HepG2 (cell line): ENCODE data around the gene KDM2B. TPM values are rescaled to one million over a fixed set of nuclear protein-coding genes. Genes with fewer than 3 reads are reported as not detected.

ENCODE experiments used
- ATAC-seq: fragments of 200-7000 bp; cut with Tn5 transposase; 3 replicates; pipeline ENCODE4 v1.9.1; 2020; ENCODE audit warnings: mild to moderate bottlenecking, moderate library complexity
- BruUV-seq: library from RNA; stranded (reverse); fragments of 400-500 nt; replicated peaks from 2 replicates; lab custom pipeline; 2021; lab: Mats Ljungman, UMichigan
- CTCF ChIA-PET: fragments of 300-600 bp; formaldehyde crosslinking; extraction: SDS; loops from one replicate; lab custom pipeline; 2021; ENCODE audit warnings: low total read pairs, inconsistent platforms, low intra/inter-chr PET ratio; lab: Yijun Ruan, JAX
- POLR2A ChIA-PET: fragments of 350-600 bp; sonication (Branson Sonifier 250); formaldehyde crosslinking; loops from one replicate; lab custom pipeline; 2020; ENCODE audit warnings: antibody characterized with exemption, inconsistent platforms; lab: Yijun Ruan, JAX
- DNase-seq: peaks from one replicate; pipeline ENCODE4 v3.0.0-alpha.2; 2015; ENCODE audit warnings: low spot score
- FAIRE-seq: peaks from 3 replicates; lab custom pipeline; 2011; peaks lifted over from hg19 to GRCh38; lab: Jason Lieb, UNC
- H2AFZ ChIP-seq: one replicate; pipeline ENCODE4 v1.6.1; 2011; ENCODE audit warnings: low read length, inconsistent platforms
- H3K27ac ChIP-seq: fragments of 300-600 bp; 3 replicates; pipeline ENCODE4 v1.8.0; 2011; ENCODE audit warnings: mixed run types, mild to moderate bottlenecking, mixed read lengths, low read length, inconsistent platforms; ENCODE audit not compliant: insufficient read depth; ENCODE audit errors: extremely low read length
- H3K27me3 ChIP-seq, 2 experiments: fragments of 200-600 bp in 1 of 2; 2 replicates in 1 of 2; 3 replicates in 1 of 2; pipeline versions ENCODE4 v1.6.0 to v1.8.0; 2011; ENCODE audit warnings: low read length in 2 of 2, mild to moderate bottlenecking in 2 of 2, moderate library complexity in 2 of 2, inconsistent platforms in 1 of 2; ENCODE audit not compliant: insufficient read depth in 2 of 2, control insufficient read depth in 1 of 2
- H3K36me3 ChIP-seq, 2 experiments: fragments of 200-600 bp in 1 of 2; replicated peaks in 1 of 2; 2 replicates in 1 of 2; 3 replicates in 1 of 2; pipeline versions ENCODE4 v1.5.1 to v1.8.0; 2011; ENCODE audit warnings: low read length in 2 of 2, inconsistent platforms in 1 of 2; ENCODE audit not compliant: insufficient read depth in 2 of 2, control insufficient read depth in 1 of 2
- H3K4me1 ChIP-seq: 2 replicates; pipeline ENCODE4 v1.5.1; 2012; ENCODE audit warnings: low read length, inconsistent platforms; ENCODE audit not compliant: insufficient read depth
- H3K4me2 ChIP-seq: 2 replicates; pipeline ENCODE4 v1.6.0; 2011; ENCODE audit warnings: low read depth, low read length, inconsistent platforms
- H3K4me3 ChIP-seq, 3 experiments: fragments of 200-600 bp in 1 of 3; sonication (generic), shearing (Covaris generic) in 1 of 3; replicated peaks in 1 of 3; 2 replicates each; pipeline ENCODE4 v1.5.1; 2011 to 2016; ENCODE audit warnings: low read length in 3 of 3, inconsistent platforms in 2 of 3, low read depth in 2 of 3, mild to moderate bottlenecking in 2 of 3, control low read depth in 1 of 3, mixed read lengths in 1 of 3; ENCODE audit not compliant: insufficient read depth in 1 of 3
- H3K79me2 ChIP-seq: one replicate; pipeline ENCODE4 v1.6.1; 2011; ENCODE audit warnings: low read length, inconsistent platforms; ENCODE audit not compliant: insufficient read depth
- H3K9ac ChIP-seq: 2 replicates; pipeline ENCODE4 v1.6.0; 2011; ENCODE audit warnings: mild to moderate bottlenecking, low read depth, low read length, inconsistent platforms; ENCODE audit not compliant: insufficient read depth
- H3K9me3 ChIP-seq: 2 replicates; pipeline ENCODE4 v1.5.1; 2012; ENCODE audit warnings: mild to moderate bottlenecking, low read length
- H4K20me1 ChIP-seq: 2 replicates; pipeline ENCODE4 v1.6.0; 2011; ENCODE audit warnings: inconsistent platforms, mild to moderate bottlenecking, low read length, moderate library complexity; ENCODE audit not compliant: insufficient read depth
- ELF3 ChIP-seq: IDR thresholded peaks from 2 replicates; pipeline ENCODE4 v1.6.1; 2016; ENCODE audit warnings: missing genetic modification reagents, missing compliant biosample characterization
- ELK4 ChIP-seq: sonication (generic); formaldehyde crosslinking; IDR thresholded peaks from 2 replicates; pipeline ENCODE4 v1.9.0; 2021; ENCODE audit warnings: missing genetic modification reagents, borderline replicate concordance
- HMG20A ChIP-seq: IDR thresholded peaks from 2 replicates; pipeline ENCODE4 v1.6.1; 2016; ENCODE audit warnings: borderline replicate concordance
- KAT2B ChIP-seq: fragments of 150-350 bp; IDR thresholded peaks from 2 replicates; pipeline ENCODE4 v1.6.1; 2014; ENCODE audit warnings: low read depth, low read length, borderline replicate concordance
- KDM1A ChIP-seq: IDR thresholded peaks from 2 replicates; pipeline ENCODE4 v1.6.1; 2016; ENCODE audit warnings: missing compliant biosample characterization
- MTA1 ChIP-seq: sonication (generic); formaldehyde crosslinking; IDR thresholded peaks from 2 replicates; pipeline ENCODE4 v1.4.0; 2020; ENCODE audit warnings: missing genetic modification reagents, mild to moderate bottlenecking, borderline replicate concordance
- TBP ChIP-seq: sonication (generic); formaldehyde crosslinking; IDR thresholded peaks from 2 replicates; pipeline ENCODE4 v1.5.0; 2020; ENCODE audit warnings: missing genetic modification reagents
- TCF7 ChIP-seq: sonication (generic); IDR thresholded peaks from 2 replicates; pipeline ENCODE4 v1.6.1; 2016; ENCODE audit warnings: antibody characterized with exemption, low read depth
- TEAD3 ChIP-seq: optimal IDR thresholded peaks from 2 replicates; pipeline ENCODE3; 2016; ENCODE audit warnings: borderline replicate concordance
- TGIF2 ChIP-seq: IDR thresholded peaks from 2 replicates; pipeline ENCODE4 v1.6.1; 2016; ENCODE audit warnings: control low read depth, missing compliant biosample characterization
- ZBTB44 ChIP-seq: sonication (generic); formaldehyde crosslinking; IDR thresholded peaks from 2 replicates; pipeline ENCODE4 v1.4.0; 2020; ENCODE audit warnings: missing genetic modification reagents
- ZMYM4 ChIP-seq: sonication (generic); formaldehyde crosslinking; IDR thresholded peaks from 2 replicates; pipeline ENCODE4 v1.8.1; 2023; ENCODE audit warnings: mild to moderate bottlenecking, missing genetic modification reagents
- ZNF274 ChIP-seq: sonication (generic); formaldehyde crosslinking; IDR thresholded peaks from 2 replicates; pipeline ENCODE4 v1.5.1; 2020; ENCODE audit warnings: mild to moderate bottlenecking, missing genetic modification reagents
- ZNF30 ChIP-seq: sonication (generic); formaldehyde crosslinking; IDR thresholded peaks from 2 replicates; pipeline ENCODE4 v1.5.0; 2020; ENCODE audit warnings: mild to moderate bottlenecking, missing genetic modification reagents
- ZNF549 ChIP-seq: sonication (generic); formaldehyde crosslinking; IDR thresholded peaks from 2 replicates; pipeline ENCODE4 v1.5.0; 2020; ENCODE audit warnings: missing genetic modification reagents
- ZNF674 ChIP-seq: sonication (generic); formaldehyde crosslinking; IDR thresholded peaks from 2 replicates; pipeline ENCODE4 v1.5.0; 2020; ENCODE audit warnings: low read depth, mild to moderate bottlenecking, missing genetic modification reagents
- ZNF878 ChIP-seq: sonication (generic); formaldehyde crosslinking; IDR thresholded peaks from 2 replicates; pipeline ENCODE4 v1.8.1; 2023; ENCODE audit warnings: mild to moderate bottlenecking, missing genetic modification reagents, moderate library complexity
- WGBS: methylation state at CpG from one replicate; pipeline ENCODE4 v1.1.6; 2017; ENCODE audit warnings: low lambda C conversion rate; 5-methylcytosine and 5-hydroxymethylcytosine counted together
- in situ Hi-C: cut with HindIII; loops from 2 replicates; pipeline ENCODE4 v1.10.0; 2017; ENCODE audit warnings: low pct_unique_long_range_greater_than_20kb; ENCODE audit not compliant: extremely low pct_ligation_motif_present
- intact Hi-C: fragments of 100-400 bp; cut with micrococcal nuclease; formaldehyde crosslinking; loops from one replicate; pipeline ENCODE4 v1.10.0; 2022; ENCODE audit not compliant: unreplicated experiment
- polyA plus RNA-seq, 8 experiments: library from polyadenylated mRNA; depleted of rRNA in 3 of 8; stranded (reverse) in 7 of 8; unstranded in 1 of 8; fragments of >200 nt; fragmentation: Illumina TruSeq in 4 of 8; extraction: Trizol in 4 of 8; gene quantifications; 2 replicates each; pipeline versions ENCODE4 v1.2.1 to v1.2.3, GENCODE V29; 2011 to 2016; ENCODE audit warnings: low read depth in 4 of 8, missing spikeins in 1 of 8, mixed read lengths in 1 of 8; ENCODE audit not compliant: insufficient read depth in 1 of 8
- total RNA-seq, 5 experiments: library from RNA; depleted of rRNA; stranded (reverse); fragments of >200 nt; fragmentation: Illumina TruSeq; extraction: Trizol; gene quantifications; 2 replicates each; pipeline ENCODE4 v1.2.3, GENCODE V29; 2016; ENCODE audit warnings: low read depth in 1 of 5
- TF ChIP-seq, protein P1 (sequence below): sonication (generic); formaldehyde crosslinking; IDR thresholded peaks from 2 replicates; pipeline ENCODE4 v1.4.0; 2020; ENCODE audit warnings: missing genetic modification reagents
- TF ChIP-seq, protein P2 (sequence below): sonication (generic); formaldehyde crosslinking; IDR thresholded peaks from 2 replicates; pipeline ENCODE4 v1.8.1; 2022; ENCODE audit warnings: mild to moderate bottlenecking, missing genetic modification reagents

KDM2B gene
- total and polyA plus RNA-seq, 2 of the 13 experiments (the other 11 are each of a cell fraction or from before 2014, with no cell fraction given): 17.5 to 26.1 TPM

DNA sequence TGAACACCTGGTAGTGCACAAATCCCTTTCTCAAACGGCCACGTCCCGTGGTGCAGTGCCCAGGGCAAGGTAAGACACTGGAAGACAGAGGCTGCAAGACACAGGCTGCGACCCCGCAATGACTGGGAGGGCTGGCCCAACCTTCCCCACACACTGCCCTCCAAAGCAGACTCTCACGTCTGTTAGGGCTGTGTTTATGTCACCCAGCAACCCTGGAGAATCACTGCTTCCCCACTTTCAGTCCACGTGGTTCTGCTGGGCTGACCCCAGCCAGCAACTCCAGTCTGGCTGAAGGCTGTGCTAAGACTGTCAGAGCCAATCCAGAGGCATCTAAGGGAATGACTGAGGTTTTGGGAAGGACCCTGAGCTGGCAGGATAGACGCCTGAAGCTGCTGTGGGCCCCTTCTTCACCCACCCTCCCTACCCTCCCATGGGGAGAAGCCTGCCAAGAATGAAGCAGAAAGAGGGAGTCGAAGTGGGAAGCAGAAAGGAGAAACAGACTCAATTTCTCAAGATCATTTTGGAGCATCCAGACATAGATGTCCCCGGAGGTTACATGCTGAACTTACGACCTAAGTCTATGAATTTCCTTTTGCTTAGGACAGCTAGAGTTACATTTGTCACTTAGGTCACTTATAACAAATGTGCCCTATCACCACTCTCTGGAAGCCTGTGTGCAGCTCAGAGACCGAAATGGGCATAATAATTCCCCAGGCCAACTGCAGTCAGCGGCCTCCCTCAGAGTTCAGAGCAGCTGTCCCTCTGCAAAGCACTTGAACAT, 11.7 kb downstream of the KDM2B start (continued):
- TF ChIP-seq TBP (CRISPR knock-in tag) (no peak), TGIF2 (CRISPR knock-in tag) (no peak), ELK4 (no peak), ZNF30 (CRISPR knock-in tag) (no peak), ZNF549 (CRISPR knock-in tag) (no peak), TCF7 (no peak), KDM1A (CRISPR knock-in tag) (no peak), ZNF674 (no peak)
- TF ChIP-seq, protein P1, sequence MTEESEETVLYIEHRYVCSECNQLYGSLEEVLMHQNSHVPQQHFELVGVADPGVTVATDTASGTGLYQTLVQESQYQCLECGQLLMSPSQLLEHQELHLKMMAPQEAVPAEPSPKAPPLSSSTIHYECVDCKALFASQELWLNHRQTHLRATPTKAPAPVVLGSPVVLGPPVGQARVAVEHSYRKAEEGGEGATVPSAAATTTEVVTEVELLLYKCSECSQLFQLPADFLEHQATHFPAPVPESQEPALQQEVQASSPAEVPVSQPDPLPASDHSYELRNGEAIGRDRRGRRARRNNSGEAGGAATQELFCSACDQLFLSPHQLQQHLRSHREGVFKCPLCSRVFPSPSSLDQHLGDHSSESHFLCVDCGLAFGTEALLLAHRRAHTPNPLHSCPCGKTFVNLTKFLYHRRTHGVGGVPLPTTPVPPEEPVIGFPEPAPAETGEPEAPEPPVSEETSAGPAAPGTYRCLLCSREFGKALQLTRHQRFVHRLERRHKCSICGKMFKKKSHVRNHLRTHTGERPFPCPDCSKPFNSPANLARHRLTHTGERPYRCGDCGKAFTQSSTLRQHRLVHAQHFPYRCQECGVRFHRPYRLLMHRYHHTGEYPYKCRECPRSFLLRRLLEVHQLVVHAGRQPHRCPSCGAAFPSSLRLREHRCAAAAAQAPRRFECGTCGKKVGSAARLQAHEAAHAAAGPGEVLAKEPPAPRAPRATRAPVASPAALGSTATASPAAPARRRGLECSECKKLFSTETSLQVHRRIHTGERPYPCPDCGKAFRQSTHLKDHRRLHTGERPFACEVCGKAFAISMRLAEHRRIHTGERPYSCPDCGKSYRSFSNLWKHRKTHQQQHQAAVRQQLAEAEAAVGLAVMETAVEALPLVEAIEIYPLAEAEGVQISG (CRISPR knock-in tag): no peak

DNA sequence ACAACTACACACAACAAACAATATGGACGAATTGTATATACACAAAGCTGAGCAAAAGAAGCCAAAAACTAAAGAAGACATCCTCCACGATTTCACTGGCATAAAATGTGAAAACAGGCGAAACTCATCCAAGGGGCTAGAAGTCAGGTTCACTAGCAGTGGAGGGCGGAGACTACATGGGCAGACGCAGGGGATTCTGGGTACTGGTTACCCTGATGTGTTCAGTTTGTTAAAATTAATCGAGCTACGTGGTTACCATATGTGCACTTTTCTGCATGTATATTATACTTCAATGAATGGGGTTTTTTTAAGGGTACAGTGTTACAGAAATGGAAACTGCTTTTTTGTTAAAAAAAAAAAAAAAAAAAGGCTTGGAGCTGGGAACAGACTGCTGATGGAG, 12.3 kb downstream of the KDM2B start:
- H3K9ac ChIP-seq: no peak overlapping the region
- ATAC-seq: no peak
- no peaks in the 10 kb centered on the region for H4K20me1 ChIP-seq
- 89% methylated on average over 7 of the region's 7 CpGs for WGBS
- no peak for DNase-seq
- H3K4me1 ChIP-seq: no peaks in the 10 kb centered on the region
- peaks cover 0 to 2% of the 10 kb centered on the region in 2 experiments; a peak in 1 of 5 replicates for H3K36me3 ChIP-seq
- H3K4me2 ChIP-seq: no peak overlapping the region
- H3K27ac ChIP-seq: no peak overlapping the region
- in situ Hi-C loops (no loop called here), intact Hi-C loops (no loop called here)
- H3K4me3 ChIP-seq: no peak overlapping the region
- BruUV-seq: no TSS peak
- ChIA-PET POLR2A (no interaction called here), CTCF (no interaction called here)
- FAIRE-seq: no peak
- no peak overlapping the region for H2AFZ ChIP-seq
- H3K27me3 ChIP-seq: no peaks in the 10 kb centered on the region
- H3K9me3 ChIP-seq: no peaks in the 10 kb centered on the region
- H3K79me2 ChIP-seq: no peaks in the 10 kb centered on the region
- TF ChIP-seq HMG20A (CRISPR knock-in tag) (no peak), MTA1 (no peak), KAT2B (no peak), ZMYM4 (CRISPR knock-in tag) (no peak), ZNF274 (CRISPR knock-in tag) (no peak), TEAD3 (no peak), ELF3 (CRISPR knock-in tag) (no peak), ZBTB44 (CRISPR knock-in tag) (no peak), ZNF878 (CRISPR knock-in tag) (no peak)
- TF ChIP-seq, protein P2, sequence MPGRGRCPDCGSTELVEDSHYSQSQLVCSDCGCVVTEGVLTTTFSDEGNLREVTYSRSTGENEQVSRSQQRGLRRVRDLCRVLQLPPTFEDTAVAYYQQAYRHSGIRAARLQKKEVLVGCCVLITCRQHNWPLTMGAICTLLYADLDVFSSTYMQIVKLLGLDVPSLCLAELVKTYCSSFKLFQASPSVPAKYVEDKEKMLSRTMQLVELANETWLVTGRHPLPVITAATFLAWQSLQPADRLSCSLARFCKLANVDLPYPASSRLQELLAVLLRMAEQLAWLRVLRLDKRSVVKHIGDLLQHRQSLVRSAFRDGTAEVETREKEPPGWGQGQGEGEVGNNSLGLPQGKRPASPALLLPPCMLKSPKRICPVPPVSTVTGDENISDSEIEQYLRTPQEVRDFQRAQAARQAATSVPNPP: no peak
